GM23248 (cell line): ENCODE results near the gene LURAP1L.

Experiments used
- EZH2 ChIP-seq: fragments of 200-600 bp; sonication (generic); IDR thresholded peaks from 2 replicates; pipeline ENCODE4 v1.6.1; 2018; ENCODE audit warnings: antibody characterized with exemption, mild to moderate bottlenecking; ENCODE audit not compliant: insufficient read depth, poor library complexity, severe bottlenecking
- EZH2phosphoT487 ChIP-seq: fragments of 200-600 bp; sonication (generic); IDR thresholded peaks from 2 replicates; pipeline ENCODE4 v1.6.1; 2018; ENCODE audit warnings: antibody characterized with exemption, moderate library complexity, mild to moderate bottlenecking, low read depth; ENCODE audit not compliant: insufficient read depth

GRCh38 chr9:12785260-12785770 is 10.5 kb downstream of the LURAP1L start:
- TF ChIP-seq EZH2phosphoT487 (no peak), EZH2 (no peak)
